HT1080 (cell line): ENCODE results near the gene GRM1. TPM values are rescaled to one million over a fixed set of nuclear protein-coding genes. Genes with fewer than 3 reads are reported as not detected.
A peak's percentile ranks its signal among the peaks of the same experiment; 100 is the strongest.

ENCODE experiments used
- DNase-seq: peaks from one replicate; pipeline ENCODE4 v3.0.0-alpha.2; 2015; ENCODE audit warnings: low read depth
- total RNA-seq: library from RNA; depleted of rRNA; stranded (reverse); fragments of >200 nt; shearing (Covaris generic); gene quantifications from 2 replicates; pipeline ENCODE4 v1.2.3, GENCODE V29; 2014

GRM1 gene
- total RNA-seq, 1 experiment from 2014 or later: not detected

GRCh38 chr6:146364816-146365594 is 336.1 kb downstream of the GRM1 start:
- DNase-seq: no peak

GRCh38 chr6:146367061-146367460 is 338.2 kb downstream of the GRM1 start:
- no peak for DNase-seq

- no peak for DNase-seq
Observed at GRCh38 chr6:146369866-146370265, 341.0 kb downstream of the GRM1 start.

GRCh38 chr6:146381486-146381885 is 352.6 kb downstream of the GRM1 start:
- DNase-seq: no peak

GRCh38 chr6:146388736-146389364 is 360.0 kb downstream of the GRM1 start:
- DNase-seq: no peak

- DNase-seq: no peak
Observed at GRCh38 chr6:146389740-146390139, 360.9 kb downstream of the GRM1 start.

- DNase-seq: no peak
Observed at GRCh38 chr6:146397638-146398037, 368.8 kb downstream of the GRM1 start.

- no peak for DNase-seq
Observed at GRCh38 chr6:146402476-146402875, 373.6 kb downstream of the GRM1 start.

- DNase-seq: no peak
Observed at GRCh38 chr6:146408583-146408982, 379.7 kb downstream of the GRM1 start.

- no peak for DNase-seq
Observed at GRCh38 chr6:146410851-146411595, 382.2 kb downstream of the GRM1 start.

GRCh38 chr6:146419576-146419975 is 390.7 kb downstream of the GRM1 start:
- no peak for DNase-seq

- peak; percentile 17 for DNase-seq
Observed at GRCh38 chr6:146420255-146420654, 391.4 kb downstream of the GRM1 start.

GRCh38 chr6:146422789-146423375 is 394.0 kb downstream of the GRM1 start:
- no peak for DNase-seq

GRCh38 chr6:146423452-146423851 is 394.6 kb downstream of the GRM1 start:
- DNase-seq: no peak

- DNase-seq: no peak
Observed at GRCh38 chr6:146426516-146426915, 397.7 kb downstream of the GRM1 start.

- no peak for DNase-seq
Observed at GRCh38 chr6:146429831-146430230, 401.0 kb downstream of the GRM1 start.

- no peak for DNase-seq
Observed at GRCh38 chr6:146433881-146434731, 405.2 kb downstream of the GRM1 start.

GRCh38 chr6:146434732-146435390 is 406.0 kb downstream of the GRM1 start:
- DNase-seq: no peak

GRCh38 chr6:146441907-146442306 is 413.0 kb downstream of the GRM1 start:
- no peak for DNase-seq

GRCh38 chr6:146444189-146444588 is 415.3 kb downstream of the GRM1 start:
- DNase-seq: no peak
